ENCODE results near the gene GYS2.

GRCh38 chr12:21599143-21599999 lies 5.3 kb downstream of the GYS2 start:
- no peak for TF ChIP-seq EZH2 (IDR thresholded peaks at IDR 0.05; ENCODE audit: insufficient read depth, low read length)
- TF ChIP-seq CTCF (IDR thresholded peaks at IDR 0.05; ENCODE audit: insufficient read depth, low read depth, low read length): no peak

Measured in astrocyte (in vitro differentiated cells and primary cell).